PFSK-1 (cell line): ENCODE measurements around the gene WFIKKN1.

Experiments used
- FOXP2 ChIP-seq: optimal IDR thresholded peaks from 2 replicates; pipeline ENCODE3; 2011; ENCODE audit warnings: borderline replicate concordance, control low read depth, inconsistent platforms; ENCODE audit not compliant: insufficient read depth; ENCODE audit errors: extremely low read length, extremely low read depth
- POLR2AphosphoS5 ChIP-seq: IDR thresholded peaks from 2 replicates; pipeline ENCODE4 v1.6.1; 2012; ENCODE audit warnings: low read depth, mild to moderate bottlenecking, control low read depth, low read length, moderate library complexity
- SIN3A ChIP-seq: IDR thresholded peaks from 2 replicates; pipeline ENCODE4 v1.6.1; 2012; ENCODE audit warnings: mild to moderate bottlenecking, low read length, moderate library complexity, borderline replicate concordance; ENCODE audit not compliant: insufficient read depth
- TAF1 ChIP-seq: IDR thresholded peaks from 2 replicates; pipeline ENCODE4 v1.6.1; 2012; ENCODE audit warnings: low read length, control low read depth, borderline replicate concordance; ENCODE audit not compliant: insufficient read depth
- TF ChIP-seq, protein P1 (sequence below), 2 experiments: IDR thresholded peaks; 2 replicates each; pipeline versions ENCODE4 v1.6.1 to v1.8.0; 2011 to 2012; ENCODE audit warnings: low read depth in 2 of 2, low read length in 2 of 2, control low read depth in 1 of 2, inconsistent platforms in 1 of 2, mild to moderate bottlenecking in 1 of 2, moderate library complexity in 1 of 2; ENCODE audit not compliant: insufficient read depth in 1 of 2

The WFIKKN1 gene

DNA sequence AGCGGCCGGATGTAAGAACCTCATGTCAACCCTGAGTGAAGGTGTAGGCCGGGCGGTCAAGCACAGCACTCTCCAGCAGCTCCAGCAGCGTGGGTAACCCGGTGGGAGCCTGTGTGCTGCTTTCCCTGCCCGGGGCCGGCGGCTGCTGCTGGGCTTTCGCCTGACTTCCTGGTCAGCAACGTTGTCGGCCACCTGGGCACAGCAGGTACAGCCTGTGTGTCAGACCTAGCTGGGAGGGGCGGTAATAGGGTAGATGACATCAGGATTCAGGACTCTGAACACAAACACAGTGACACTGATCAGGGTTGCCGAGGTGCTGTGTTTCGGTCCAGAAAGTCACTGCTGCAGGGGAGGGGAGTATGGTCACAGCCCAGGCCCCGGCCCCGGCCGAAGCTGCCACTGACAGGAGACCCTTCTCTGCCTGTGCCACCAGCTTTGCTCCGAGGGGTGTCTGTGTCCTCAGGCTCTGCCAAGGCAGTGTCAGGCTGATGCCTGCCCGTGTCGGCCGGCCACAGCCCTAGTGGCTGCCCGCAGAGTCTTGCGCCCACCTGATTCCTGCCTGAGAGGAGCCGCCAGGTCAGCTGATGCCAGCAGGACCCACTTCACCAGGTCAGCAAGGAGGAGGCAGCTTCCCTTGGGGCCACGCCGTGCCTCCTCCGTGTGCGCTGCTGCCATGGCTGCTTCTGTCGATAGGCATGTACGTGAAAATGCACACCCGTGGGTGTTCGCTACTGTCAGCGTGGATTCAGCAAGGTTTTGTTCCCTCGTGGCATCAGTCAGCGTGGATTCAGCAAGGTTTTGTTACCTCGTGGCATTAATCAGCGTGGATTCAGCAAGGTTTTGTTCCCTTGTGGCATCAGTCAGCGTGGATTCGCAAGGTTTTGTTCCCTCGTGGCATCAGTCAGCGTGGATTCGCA is 31.7 kb upstream of the WFIKKN1 start:
- no peak for TF ChIP-seq TAF1
- TF ChIP-seq POLR2AphosphoS5, result no peak
- TF ChIP-seq SIN3A, result no peak
- TF ChIP-seq, protein P1, sequence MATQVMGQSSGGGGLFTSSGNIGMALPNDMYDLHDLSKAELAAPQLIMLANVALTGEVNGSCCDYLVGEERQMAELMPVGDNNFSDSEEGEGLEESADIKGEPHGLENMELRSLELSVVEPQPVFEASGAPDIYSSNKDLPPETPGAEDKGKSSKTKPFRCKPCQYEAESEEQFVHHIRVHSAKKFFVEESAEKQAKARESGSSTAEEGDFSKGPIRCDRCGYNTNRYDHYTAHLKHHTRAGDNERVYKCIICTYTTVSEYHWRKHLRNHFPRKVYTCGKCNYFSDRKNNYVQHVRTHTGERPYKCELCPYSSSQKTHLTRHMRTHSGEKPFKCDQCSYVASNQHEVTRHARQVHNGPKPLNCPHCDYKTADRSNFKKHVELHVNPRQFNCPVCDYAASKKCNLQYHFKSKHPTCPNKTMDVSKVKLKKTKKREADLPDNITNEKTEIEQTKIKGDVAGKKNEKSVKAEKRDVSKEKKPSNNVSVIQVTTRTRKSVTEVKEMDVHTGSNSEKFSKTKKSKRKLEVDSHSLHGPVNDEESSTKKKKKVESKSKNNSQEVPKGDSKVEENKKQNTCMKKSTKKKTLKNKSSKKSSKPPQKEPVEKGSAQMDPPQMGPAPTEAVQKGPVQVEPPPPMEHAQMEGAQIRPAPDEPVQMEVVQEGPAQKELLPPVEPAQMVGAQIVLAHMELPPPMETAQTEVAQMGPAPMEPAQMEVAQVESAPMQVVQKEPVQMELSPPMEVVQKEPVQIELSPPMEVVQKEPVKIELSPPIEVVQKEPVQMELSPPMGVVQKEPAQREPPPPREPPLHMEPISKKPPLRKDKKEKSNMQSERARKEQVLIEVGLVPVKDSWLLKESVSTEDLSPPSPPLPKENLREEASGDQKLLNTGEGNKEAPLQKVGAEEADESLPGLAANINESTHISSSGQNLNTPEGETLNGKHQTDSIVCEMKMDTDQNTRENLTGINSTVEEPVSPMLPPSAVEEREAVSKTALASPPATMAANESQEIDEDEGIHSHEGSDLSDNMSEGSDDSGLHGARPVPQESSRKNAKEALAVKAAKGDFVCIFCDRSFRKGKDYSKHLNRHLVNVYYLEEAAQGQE (IDR thresholded peaks at IDR 0.05; ENCODE audit: insufficient read depth in 1 of 2, low read depth in 2 of 2, low read length in 2 of 2), result no peak
- TF ChIP-seq FOXP2, result no peak

DNA sequence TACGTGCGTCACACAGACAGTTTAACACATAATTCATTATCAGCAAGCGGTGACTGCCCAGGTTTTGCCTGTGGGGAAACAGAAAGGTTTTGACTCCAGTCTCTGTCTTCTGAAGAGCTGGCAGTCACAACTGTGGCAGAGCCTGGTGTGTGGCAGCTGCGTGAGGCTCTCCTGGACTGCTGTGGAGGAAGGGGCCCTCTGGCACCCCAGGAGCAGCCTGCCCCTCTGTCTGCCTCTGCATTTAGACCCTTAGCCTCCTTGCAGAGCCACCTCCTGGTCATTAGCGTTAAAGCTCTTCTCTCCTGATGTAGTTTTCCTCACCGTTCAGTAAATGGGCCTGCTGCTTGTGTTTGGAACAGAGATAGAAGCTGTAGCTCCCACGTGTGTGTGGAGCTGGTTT is 30.0 kb upstream of the WFIKKN1 start:
- TF ChIP-seq SIN3A (no peak), POLR2AphosphoS5 (no peak), TAF1 (no peak), FOXP2 (no peak)
- TF ChIP-seq, protein P1 (IDR thresholded peaks at IDR 0.05; ENCODE audit: insufficient read depth in 1 of 2, low read depth in 2 of 2, low read length in 2 of 2), result no peak

DNA sequence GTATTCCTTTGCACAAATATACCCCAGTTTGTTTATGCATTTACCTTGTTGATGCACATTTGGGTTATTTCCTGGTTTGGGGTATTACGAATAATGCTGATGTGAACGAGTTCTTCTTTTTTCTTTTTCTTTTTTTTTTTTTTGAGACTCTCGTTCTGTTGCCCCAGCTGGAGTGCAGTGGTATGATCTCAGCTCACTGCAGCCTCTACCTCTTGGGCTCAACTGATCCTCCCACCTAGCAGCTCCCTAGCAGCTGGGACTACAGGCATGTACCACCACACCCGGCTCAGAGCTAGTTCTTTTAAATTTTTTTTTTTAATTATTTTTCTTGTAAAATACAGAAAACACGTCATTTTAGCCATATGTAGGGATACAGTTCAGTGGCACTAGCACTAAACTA is 26.9 kb upstream of the WFIKKN1 start:
- TF ChIP-seq FOXP2, result no peak
- TF ChIP-seq, protein P1 (IDR thresholded peaks at IDR 0.05; ENCODE audit: insufficient read depth in 1 of 2, low read depth in 2 of 2, low read length in 2 of 2), result no peak
- TF ChIP-seq SIN3A, result no peak
- no peak for TF ChIP-seq POLR2AphosphoS5
- TF ChIP-seq TAF1, result no peak

DNA sequence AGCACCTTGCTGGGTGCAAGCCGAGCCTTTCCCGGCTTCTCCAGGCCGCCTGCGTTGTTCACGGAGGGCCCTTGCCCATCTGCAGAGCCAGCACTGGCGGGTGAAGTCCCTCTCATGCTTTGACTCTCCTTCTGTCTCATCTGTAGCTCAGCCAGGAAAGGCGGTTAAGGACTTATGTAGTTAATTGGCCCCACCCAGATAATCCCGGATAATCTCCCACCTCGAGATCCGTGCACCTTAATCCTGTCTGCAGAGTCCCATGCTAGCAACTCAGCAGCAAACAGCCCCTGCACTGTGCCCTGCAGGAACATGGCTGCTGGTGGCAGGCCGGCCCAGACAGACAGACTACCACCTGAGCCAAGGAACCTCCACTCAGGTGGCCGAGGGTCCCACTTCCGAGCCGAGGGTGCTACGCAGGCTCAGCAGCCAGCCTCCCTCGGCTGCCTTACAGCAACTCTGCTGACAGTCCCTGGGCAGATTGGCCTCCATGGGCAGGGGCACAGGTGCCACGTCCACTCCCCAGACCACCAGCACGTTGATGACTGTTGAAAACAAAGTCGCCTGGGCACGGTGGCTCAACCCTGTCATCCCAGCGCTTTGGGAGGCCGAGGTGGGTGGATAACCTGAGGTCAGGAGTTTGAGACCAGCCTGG is 24.0 kb upstream of the WFIKKN1 start:
- TF ChIP-seq TAF1, result no peak
- TF ChIP-seq, protein P1 (IDR thresholded peaks at IDR 0.05; ENCODE audit: insufficient read depth in 1 of 2, low read depth in 2 of 2, low read length in 2 of 2), result no peak
- TF ChIP-seq SIN3A, result no peak
- TF ChIP-seq FOXP2, result no peak
- TF ChIP-seq POLR2AphosphoS5, result no peak
